OCI-LY7 (cell line): Measurements from ENCODE around the gene DCUN1D5.

ENCODE experiments used
- CTCF ChIP-seq: fragments of 200-600 bp; sonication (generic); conservative IDR thresholded peaks from 2 replicates; pipeline ENCODE4 v1.5.1; 2014; ENCODE audit warnings: mild to moderate bottlenecking, antibody characterized with exemption, low read length, moderate library complexity, mixed read lengths
- EZH2phosphoT487 ChIP-seq: fragments of 200-600 bp; sonication (generic); IDR thresholded peaks from 2 replicates; pipeline ENCODE4 v1.6.1; 2018; ENCODE audit warnings: low read depth, borderline replicate concordance, mild to moderate bottlenecking, mixed run types, antibody characterized with exemption, low read length, moderate library complexity, mixed read lengths

GRCh38 chr11:103013421-103013820 is 78.5 kb downstream of the DCUN1D5 start:
- TF ChIP-seq CTCF (no peak), EZH2phosphoT487 (no peak)
